Measurements from ENCODE around the gene SHMT2. TPM values are rescaled to one million over a fixed set of nuclear protein-coding genes. Genes with fewer than 3 reads are reported as not detected.

The SHMT2 gene
- total RNA-seq, 1 experiment from 2014 or later = 67.1 TPM

DNA sequence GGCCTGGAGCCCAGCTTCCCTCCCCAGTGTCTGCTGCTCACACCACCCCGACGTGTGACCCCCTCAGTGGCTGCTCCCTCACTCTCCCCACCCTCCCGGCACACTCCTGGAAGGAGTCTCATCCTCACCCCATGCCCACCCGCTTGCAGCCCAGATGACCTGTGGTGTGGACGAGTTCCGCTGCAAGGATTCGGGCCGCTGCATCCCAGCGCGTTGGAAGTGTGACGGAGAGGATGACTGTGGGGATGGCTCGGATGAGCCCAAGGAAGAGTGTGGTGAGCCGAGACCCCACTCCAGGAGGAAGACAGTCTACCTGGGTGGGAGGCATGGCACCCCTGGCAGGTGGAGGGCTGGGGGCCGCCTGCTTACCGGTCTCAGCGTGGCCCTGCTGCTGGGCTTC, 27.9 kb upstream of the SHMT2 start:
- ChIA-PET CTCF (no interaction called here), POLR2A (no interaction called here)
- DNase-seq (ENCODE audit: low read depth, low spot score) (no peak), ATAC-seq (no peak)
- no peaks in the 10 kb centered on the region for H3K27me3 ChIP-seq (ENCODE audit: control insufficient read depth, insufficient read depth, low read length)
- in situ Hi-C loops (cut with HindIII; ENCODE audit: low pct_unique_long_range_greater_than_20kb, low sequenced_read_pairs) = no loop called here
- no peak overlapping the region for H3K4me3 ChIP-seq (ENCODE audit: low read depth in 2 of 2, low read length in 2 of 2)
- H3K36me3 ChIP-seq (ENCODE audit: control insufficient read depth, insufficient read depth, low read length) = no peaks in the 10 kb centered on the region
- no TSS peak for BruUV-seq (replicated peaks)
- intact Hi-C loops (cut with micrococcal nuclease; ENCODE audit: unreplicated experiment) = no loop called here
- H3K27ac ChIP-seq (ENCODE audit: low read length) = no peak overlapping the region
- H3K9me3 ChIP-seq (ENCODE audit: control insufficient read depth, insufficient read depth, low read depth, low read length) = no peaks in the 10 kb centered on the region
- no peaks in the 10 kb centered on the region for H3K4me1 ChIP-seq (ENCODE audit: control insufficient read depth, insufficient read depth, low read length)
- TF ChIP-seq SIN3A (IDR thresholded peaks at IDR 0.05; ENCODE audit: borderline replicate concordance, insufficient read depth, low read depth, low read length) (no peak), TCF7L2 (IDR thresholded peaks at IDR 0.05; ENCODE audit: low read depth, low read length) (no peak), POLR2AphosphoS5 (IDR thresholded peaks at IDR 0.05; ENCODE audit: low read depth, low read length) (no peak)
- TF ChIP-seq, protein P1, sequence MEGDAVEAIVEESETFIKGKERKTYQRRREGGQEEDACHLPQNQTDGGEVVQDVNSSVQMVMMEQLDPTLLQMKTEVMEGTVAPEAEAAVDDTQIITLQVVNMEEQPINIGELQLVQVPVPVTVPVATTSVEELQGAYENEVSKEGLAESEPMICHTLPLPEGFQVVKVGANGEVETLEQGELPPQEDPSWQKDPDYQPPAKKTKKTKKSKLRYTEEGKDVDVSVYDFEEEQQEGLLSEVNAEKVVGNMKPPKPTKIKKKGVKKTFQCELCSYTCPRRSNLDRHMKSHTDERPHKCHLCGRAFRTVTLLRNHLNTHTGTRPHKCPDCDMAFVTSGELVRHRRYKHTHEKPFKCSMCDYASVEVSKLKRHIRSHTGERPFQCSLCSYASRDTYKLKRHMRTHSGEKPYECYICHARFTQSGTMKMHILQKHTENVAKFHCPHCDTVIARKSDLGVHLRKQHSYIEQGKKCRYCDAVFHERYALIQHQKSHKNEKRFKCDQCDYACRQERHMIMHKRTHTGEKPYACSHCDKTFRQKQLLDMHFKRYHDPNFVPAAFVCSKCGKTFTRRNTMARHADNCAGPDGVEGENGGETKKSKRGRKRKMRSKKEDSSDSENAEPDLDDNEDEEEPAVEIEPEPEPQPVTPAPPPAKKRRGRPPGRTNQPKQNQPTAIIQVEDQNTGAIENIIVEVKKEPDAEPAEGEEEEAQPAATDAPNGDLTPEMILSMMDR (IDR thresholded peaks at IDR 0.05) = no peak
- TF ChIP-seq, protein P2, sequence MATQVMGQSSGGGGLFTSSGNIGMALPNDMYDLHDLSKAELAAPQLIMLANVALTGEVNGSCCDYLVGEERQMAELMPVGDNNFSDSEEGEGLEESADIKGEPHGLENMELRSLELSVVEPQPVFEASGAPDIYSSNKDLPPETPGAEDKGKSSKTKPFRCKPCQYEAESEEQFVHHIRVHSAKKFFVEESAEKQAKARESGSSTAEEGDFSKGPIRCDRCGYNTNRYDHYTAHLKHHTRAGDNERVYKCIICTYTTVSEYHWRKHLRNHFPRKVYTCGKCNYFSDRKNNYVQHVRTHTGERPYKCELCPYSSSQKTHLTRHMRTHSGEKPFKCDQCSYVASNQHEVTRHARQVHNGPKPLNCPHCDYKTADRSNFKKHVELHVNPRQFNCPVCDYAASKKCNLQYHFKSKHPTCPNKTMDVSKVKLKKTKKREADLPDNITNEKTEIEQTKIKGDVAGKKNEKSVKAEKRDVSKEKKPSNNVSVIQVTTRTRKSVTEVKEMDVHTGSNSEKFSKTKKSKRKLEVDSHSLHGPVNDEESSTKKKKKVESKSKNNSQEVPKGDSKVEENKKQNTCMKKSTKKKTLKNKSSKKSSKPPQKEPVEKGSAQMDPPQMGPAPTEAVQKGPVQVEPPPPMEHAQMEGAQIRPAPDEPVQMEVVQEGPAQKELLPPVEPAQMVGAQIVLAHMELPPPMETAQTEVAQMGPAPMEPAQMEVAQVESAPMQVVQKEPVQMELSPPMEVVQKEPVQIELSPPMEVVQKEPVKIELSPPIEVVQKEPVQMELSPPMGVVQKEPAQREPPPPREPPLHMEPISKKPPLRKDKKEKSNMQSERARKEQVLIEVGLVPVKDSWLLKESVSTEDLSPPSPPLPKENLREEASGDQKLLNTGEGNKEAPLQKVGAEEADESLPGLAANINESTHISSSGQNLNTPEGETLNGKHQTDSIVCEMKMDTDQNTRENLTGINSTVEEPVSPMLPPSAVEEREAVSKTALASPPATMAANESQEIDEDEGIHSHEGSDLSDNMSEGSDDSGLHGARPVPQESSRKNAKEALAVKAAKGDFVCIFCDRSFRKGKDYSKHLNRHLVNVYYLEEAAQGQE (IDR thresholded peaks at IDR 0.05; ENCODE audit: insufficient read depth in 1 of 2, low read depth in 2 of 2, low read length in 1 of 2) = no peak

DNA sequence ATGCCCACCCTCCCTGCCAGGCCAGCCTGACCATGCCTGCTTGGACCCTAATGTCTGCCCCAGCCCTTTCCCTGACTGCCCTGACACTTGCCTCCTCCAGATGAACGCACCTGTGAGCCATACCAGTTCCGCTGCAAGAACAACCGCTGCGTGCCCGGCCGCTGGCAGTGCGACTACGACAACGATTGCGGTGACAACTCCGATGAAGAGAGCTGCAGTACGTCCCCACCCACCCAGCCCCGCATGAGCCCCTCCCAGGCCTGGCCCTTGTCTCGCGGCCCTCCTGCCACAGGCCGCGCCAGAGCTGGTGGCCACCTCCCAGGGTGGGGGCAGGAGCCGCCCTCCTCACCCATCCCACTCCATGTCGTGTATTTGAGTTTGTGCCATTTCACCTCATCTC, 27.2 kb upstream of the SHMT2 start:
- H3K4me1 ChIP-seq (ENCODE audit: control insufficient read depth, insufficient read depth, low read length) = no peaks in the 10 kb centered on the region
- in situ Hi-C loops (cut with HindIII; ENCODE audit: low pct_unique_long_range_greater_than_20kb, low sequenced_read_pairs) (no loop called here), intact Hi-C loops (cut with micrococcal nuclease; ENCODE audit: unreplicated experiment) (no loop called here)
- TF ChIP-seq SIN3A (IDR thresholded peaks at IDR 0.05; ENCODE audit: borderline replicate concordance, insufficient read depth, low read depth, low read length) = no peak
- TF ChIP-seq, protein P1 (IDR thresholded peaks at IDR 0.05) = no peak
- TF ChIP-seq TCF7L2 (IDR thresholded peaks at IDR 0.05; ENCODE audit: low read depth, low read length) = no peak
- no peak for TF ChIP-seq POLR2AphosphoS5 (IDR thresholded peaks at IDR 0.05; ENCODE audit: low read depth, low read length)
- TF ChIP-seq, protein P2 (IDR thresholded peaks at IDR 0.05; ENCODE audit: insufficient read depth in 1 of 2, low read depth in 2 of 2, low read length in 1 of 2) = no peak
- H3K27me3 ChIP-seq (ENCODE audit: control insufficient read depth, insufficient read depth, low read length) = no peaks in the 10 kb centered on the region
- no peaks in the 10 kb centered on the region for H3K36me3 ChIP-seq (ENCODE audit: control insufficient read depth, insufficient read depth, low read length)
- CTCF ChIA-PET = no interaction called here
- H3K4me3 ChIP-seq (ENCODE audit: low read depth in 2 of 2, low read length in 2 of 2) = no peak overlapping the region
- POLR2A ChIA-PET = no interaction called here
- BruUV-seq (replicated peaks) = no TSS peak
- DNase-seq (ENCODE audit: low read depth, low spot score) = no peak
- no peak overlapping the region for H3K27ac ChIP-seq (ENCODE audit: low read length)
- no peak for ATAC-seq
- no peaks in the 10 kb centered on the region for H3K9me3 ChIP-seq (ENCODE audit: control insufficient read depth, insufficient read depth, low read depth, low read length)

Data from Panc1 (cell line).